OCI-LY3 (cell line): Measurements from ENCODE around the gene BAIAP2.
"Not testable (repeated sequence)": the region's sequence is repeated elsewhere in the genome, so short reads cannot be mapped to it uniquely, and the experiment has no call there.

ENCODE experiments used
- H2AFZ ChIP-seq: fragments of 200-600, 300-600 bp; shearing (Covaris generic); 2 replicates; pipeline ENCODE4 v1.6.0; 2014; ENCODE audit warnings: antibody characterized with exemption, low read depth, low read length
- H3K27ac ChIP-seq: fragments of 200-600, 300-600 bp; sonication (generic); 2 replicates; pipeline ENCODE4 v1.5.1; 2014; ENCODE audit warnings: mild to moderate bottlenecking, low read length, moderate library complexity, mixed read lengths
- H3K27me3 ChIP-seq: fragments of 200-600, 300-600 bp; sonication (generic); 2 replicates; pipeline ENCODE4 v1.6.1; 2014; ENCODE audit warnings: low read depth, low read length, mixed read lengths
- H3K36me3 ChIP-seq: fragments of 200-600, 300-600 bp; sonication (generic); replicated peaks from 2 replicates; pipeline ENCODE3; 2014; ENCODE audit warnings: low read depth, low read length, mixed read lengths
- H3K4me1 ChIP-seq: fragments of 300-600, 200-600 bp; sonication (generic); 2 replicates; pipeline ENCODE4 v1.6.1; 2014; ENCODE audit warnings: low read length, mixed read lengths
- H3K4me2 ChIP-seq: fragments of 200-600, 300-600 bp; sonication (generic); 2 replicates; pipeline ENCODE4 v1.6.1; 2014; ENCODE audit warnings: low read length, mixed read lengths
- H3K4me3 ChIP-seq: fragments of 300-600, 200-600 bp; sonication (generic); 2 replicates; pipeline ENCODE4 v1.5.1; 2014; ENCODE audit warnings: antibody characterized with exemption, mild to moderate bottlenecking, low read length, moderate library complexity
- H3K79me2 ChIP-seq: fragments of 300-600, 200-600 bp; shearing (Covaris generic); 2 replicates; pipeline ENCODE4 v1.6.1; 2014; ENCODE audit warnings: mild to moderate bottlenecking, low read length, mixed read lengths
- H3K9ac ChIP-seq: fragments of 300-600, 200-600 bp; shearing (Covaris generic); 2 replicates; pipeline ENCODE4 v1.6.0; 2014; ENCODE audit warnings: mild to moderate bottlenecking, low read length, moderate library complexity
- H3K9me3 ChIP-seq: fragments of 200-600, 300-600 bp; shearing (Covaris generic); 2 replicates; pipeline ENCODE4 v1.6.1; 2014; ENCODE audit warnings: low read length, mixed read lengths; ENCODE audit not compliant: insufficient read depth
- H4K20me1 ChIP-seq: fragments of 200-600, 300-600 bp; sonication (generic); 2 replicates; pipeline ENCODE4 v1.6.1; 2016; ENCODE audit warnings: low read length, mixed read lengths; ENCODE audit not compliant: insufficient read depth
- CTCF ChIP-seq: fragments of 200-600, 300-600 bp; sonication (generic); IDR thresholded peaks from 2 replicates; pipeline ENCODE4 v1.5.1; 2014; ENCODE audit warnings: antibody characterized with exemption, low read length, low read depth
- EZH2phosphoT487 ChIP-seq: fragments of 200-600 bp; shearing (Covaris generic); IDR thresholded peaks from 2 replicates; pipeline ENCODE4 v1.6.1; 2018; ENCODE audit warnings: antibody characterized with exemption, mixed run types, low read depth

BAIAP2 gene

GRCh38 chr17:81074875-81075274 lies 39.9 kb downstream of the BAIAP2 start:
- H3K9me3 ChIP-seq: no peaks in the 10 kb centered on the region
- no peaks in the 10 kb centered on the region for H3K79me2 ChIP-seq
- no peaks in the 10 kb centered on the region for H3K4me1 ChIP-seq
- H3K4me2 ChIP-seq: no peak overlapping the region
- TF ChIP-seq EZH2phosphoT487 (no peak), CTCF (no peak)
- H3K27ac ChIP-seq: no peak overlapping the region
- H3K27me3 ChIP-seq: peaks cover 4% of the 10 kb centered on the region; the same call in 1 of the 2 replicates
- no peak overlapping the region for H3K4me3 ChIP-seq
- H4K20me1 ChIP-seq: no peaks in the 10 kb centered on the region
- no peak overlapping the region for H2AFZ ChIP-seq
- H3K9ac ChIP-seq: no peak overlapping the region
- no peaks in the 10 kb centered on the region for H3K36me3 ChIP-seq

- H3K4me3 ChIP-seq: no peak overlapping the region
- no peak overlapping the region for H3K27ac ChIP-seq
- H3K4me2 ChIP-seq: no peak overlapping the region
- no peaks in the 10 kb centered on the region for H3K36me3 ChIP-seq
- peaks cover 7% of the 10 kb centered on the region; the same call in 1 of the 2 replicates for H3K27me3 ChIP-seq
- H3K9me3 ChIP-seq: no peaks in the 10 kb centered on the region
- no peaks in the 10 kb centered on the region for H3K79me2 ChIP-seq
- no peak for TF ChIP-seq EZH2phosphoT487
- no peak for TF ChIP-seq CTCF
- H4K20me1 ChIP-seq: no peaks in the 10 kb centered on the region
- H3K9ac ChIP-seq: no peak overlapping the region
- H2AFZ ChIP-seq: no peak overlapping the region
- H3K4me1 ChIP-seq: no peaks in the 10 kb centered on the region
Observed at GRCh38 chr17:81075307-81075706, 40.4 kb downstream of the BAIAP2 start.

GRCh38 chr17:81076141-81076679 lies 41.3 kb downstream of the BAIAP2 start:
- Histone ChIP-seq H3K9ac (no peak overlapping the region), H4K20me1 (no peaks in the 10 kb centered on the region), H3K36me3 (no peaks in the 10 kb centered on the region), H3K4me1 (no peaks in the 10 kb centered on the region), H3K27ac (no peak overlapping the region), H3K4me2 (no peak overlapping the region), H3K27me3 (peaks cover 9% of the 10 kb centered on the region; the same call in 1 of the 2 replicates), H3K4me3 (no peak overlapping the region), H2AFZ (no peak overlapping the region), H3K9me3 (no peaks in the 10 kb centered on the region), H3K79me2 (no peaks in the 10 kb centered on the region)
- TF ChIP-seq EZH2phosphoT487 (no peak), CTCF (no peak)

- H3K9ac ChIP-seq, H4K20me1 ChIP-seq, H3K79me2 ChIP-seq, H3K4me3 ChIP-seq, H3K4me1 ChIP-seq, H3K9me3 ChIP-seq, H2AFZ ChIP-seq, H3K36me3 ChIP-seq, H3K4me2 ChIP-seq, H3K27ac ChIP-seq, H3K27me3 ChIP-seq: not testable (repeated sequence)
Observed at GRCh38 chr17:81078026-81078913, 43.3 kb downstream of the BAIAP2 start.
